Measurements from ENCODE around the gene ZNF107.

DNA sequence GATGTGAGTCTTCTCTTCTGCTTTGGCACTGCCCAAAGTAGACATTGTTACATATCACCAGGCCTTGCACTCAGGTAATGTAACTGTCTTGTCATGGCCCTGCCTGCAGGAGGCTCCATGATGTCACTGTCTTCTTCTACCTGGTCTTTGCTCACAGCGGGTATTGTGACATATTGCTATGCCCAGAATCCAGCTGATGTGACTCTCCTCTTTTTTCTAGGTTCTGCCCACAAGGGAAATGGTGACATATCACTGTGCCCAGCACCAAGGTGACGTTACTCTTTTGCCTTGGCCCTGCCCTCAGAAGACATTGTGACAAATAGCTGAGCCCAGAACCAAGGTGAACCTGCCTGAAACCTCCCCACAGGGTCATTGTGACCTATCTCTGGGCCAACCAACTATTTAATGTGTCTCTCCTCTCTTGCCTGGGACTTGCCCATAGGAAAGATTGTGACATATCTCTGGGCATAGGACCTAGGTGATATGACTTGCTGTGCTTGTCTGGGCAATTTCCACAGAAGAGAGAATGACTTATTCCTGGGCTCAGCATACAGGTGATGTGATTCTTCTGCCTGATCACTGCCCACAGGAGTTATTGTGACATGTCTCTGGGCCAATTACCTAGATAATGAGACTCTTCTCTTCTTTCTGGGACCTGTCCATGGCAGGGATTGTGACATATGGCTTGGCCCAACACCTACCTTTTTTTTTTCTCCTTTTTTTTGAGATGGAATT is 26.5 kb upstream of the ZNF107 start:
- TF ChIP-seq POLR2A (IDR thresholded peaks at IDR 0.05): no peak
- TF ChIP-seq, protein P1, sequence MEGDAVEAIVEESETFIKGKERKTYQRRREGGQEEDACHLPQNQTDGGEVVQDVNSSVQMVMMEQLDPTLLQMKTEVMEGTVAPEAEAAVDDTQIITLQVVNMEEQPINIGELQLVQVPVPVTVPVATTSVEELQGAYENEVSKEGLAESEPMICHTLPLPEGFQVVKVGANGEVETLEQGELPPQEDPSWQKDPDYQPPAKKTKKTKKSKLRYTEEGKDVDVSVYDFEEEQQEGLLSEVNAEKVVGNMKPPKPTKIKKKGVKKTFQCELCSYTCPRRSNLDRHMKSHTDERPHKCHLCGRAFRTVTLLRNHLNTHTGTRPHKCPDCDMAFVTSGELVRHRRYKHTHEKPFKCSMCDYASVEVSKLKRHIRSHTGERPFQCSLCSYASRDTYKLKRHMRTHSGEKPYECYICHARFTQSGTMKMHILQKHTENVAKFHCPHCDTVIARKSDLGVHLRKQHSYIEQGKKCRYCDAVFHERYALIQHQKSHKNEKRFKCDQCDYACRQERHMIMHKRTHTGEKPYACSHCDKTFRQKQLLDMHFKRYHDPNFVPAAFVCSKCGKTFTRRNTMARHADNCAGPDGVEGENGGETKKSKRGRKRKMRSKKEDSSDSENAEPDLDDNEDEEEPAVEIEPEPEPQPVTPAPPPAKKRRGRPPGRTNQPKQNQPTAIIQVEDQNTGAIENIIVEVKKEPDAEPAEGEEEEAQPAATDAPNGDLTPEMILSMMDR (IDR thresholded peaks at IDR 0.05): no peak
